KOPT-K1 (cell line): ENCODE results near the gene GOLGA8R.
"Not testable (repeated sequence)": the region's sequence is repeated elsewhere in the genome, so short reads cannot be mapped to it uniquely, and the experiment has no call there.

Experiments
- H3K27ac ChIP-seq: fragments of 200-600 bp; sonication (generic); 2 replicates; pipeline ENCODE4 v1.5.1; 2016; ENCODE audit warnings: antibody characterized with exemption, mild to moderate bottlenecking, low read depth, low read length; ENCODE audit not compliant: poor library complexity, severe bottlenecking
- H3K36me3 ChIP-seq: fragments of 200-600 bp; sonication (generic); 2 replicates; pipeline ENCODE4 v1.5.1; 2017; ENCODE audit warnings: antibody characterized with exemption, mild to moderate bottlenecking, low read length, moderate library complexity; ENCODE audit not compliant: insufficient read depth
- H3K9me3 ChIP-seq: fragments of 200-600 bp; sonication (generic); 2 replicates; pipeline ENCODE4 v1.5.1; 2017; ENCODE audit warnings: antibody characterized with exemption, low read length, mild to moderate bottlenecking; ENCODE audit not compliant: insufficient read depth, poor library complexity, severe bottlenecking

Gene GOLGA8R

GRCh38 chr15:30374862-30375261, 39.2 kb downstream of the GOLGA8R start:
- not testable (repeated sequence) for H3K27ac ChIP-seq, H3K9me3 ChIP-seq, H3K36me3 ChIP-seq

GRCh38 chr15:30368271-30368670, 45.8 kb downstream of the GOLGA8R start:
- H3K36me3 ChIP-seq, H3K27ac ChIP-seq, H3K9me3 ChIP-seq: not testable (repeated sequence)

DNA sequence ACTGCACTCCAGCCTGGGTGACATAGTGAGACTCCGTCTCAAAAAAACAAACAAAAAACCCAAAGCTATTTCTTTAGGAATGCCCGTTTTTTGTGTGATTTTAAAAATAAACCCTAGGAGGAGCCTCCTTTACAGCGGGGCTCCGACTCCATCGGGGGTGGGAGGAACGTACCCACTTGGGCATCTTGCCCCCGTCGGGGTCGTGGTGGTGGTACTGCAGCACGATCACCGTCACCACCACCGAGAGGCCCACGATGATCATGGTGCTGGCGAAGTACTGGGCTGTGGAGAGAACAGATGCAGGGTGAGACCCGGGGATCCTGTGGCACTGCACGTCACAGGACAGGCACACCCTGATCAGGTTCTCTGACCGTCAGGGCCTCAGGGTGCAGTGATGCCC, 46.8 kb downstream of the GOLGA8R start:
- not testable (repeated sequence) for H3K9me3 ChIP-seq, H3K27ac ChIP-seq, H3K36me3 ChIP-seq

DNA sequence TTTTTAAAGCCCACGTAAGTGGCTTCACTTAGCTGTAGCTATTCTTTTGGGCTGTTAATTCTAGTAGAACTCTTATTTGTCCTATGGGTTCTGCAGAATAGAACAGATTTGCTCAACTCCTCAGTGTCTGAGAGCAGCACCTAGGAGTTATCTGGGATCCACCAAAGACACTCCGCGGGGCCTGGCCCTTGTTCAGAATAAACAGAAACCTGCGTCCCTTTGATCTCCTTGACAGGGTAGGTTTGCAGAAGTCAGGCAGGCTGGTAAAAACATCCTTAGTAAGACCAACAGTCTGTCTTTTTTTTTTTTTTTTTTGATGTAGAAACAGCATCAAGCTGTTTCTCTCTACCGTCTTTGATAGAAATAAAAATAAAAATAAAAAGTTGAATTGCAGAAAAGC, 52.7 kb downstream of the GOLGA8R start:
- H3K9me3 ChIP-seq, H3K36me3 ChIP-seq, H3K27ac ChIP-seq: not testable (repeated sequence)

GRCh38 chr15:30360990-30361389, 53.1 kb downstream of the GOLGA8R start:
- H3K9me3 ChIP-seq, H3K36me3 ChIP-seq, H3K27ac ChIP-seq: not testable (repeated sequence)

DNA sequence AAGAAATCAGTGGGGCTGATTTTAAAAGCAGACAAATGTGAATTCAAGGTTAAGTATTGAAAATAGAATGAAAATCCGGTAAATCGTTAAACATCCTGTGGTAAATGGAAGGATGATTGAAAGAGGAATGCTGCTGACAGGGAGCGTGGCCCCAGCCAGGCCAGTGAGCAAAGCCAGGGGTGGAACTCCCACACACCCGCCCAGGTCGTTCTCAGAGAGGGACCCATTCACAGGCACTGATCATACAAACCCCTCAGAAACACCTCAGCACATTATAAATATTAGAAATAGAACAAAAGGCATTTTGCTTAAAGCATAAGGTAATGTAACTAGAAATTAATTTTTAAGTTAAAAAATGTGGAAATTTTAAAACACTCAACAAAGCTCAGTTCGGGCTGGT, 59.0 kb downstream of the GOLGA8R start:
- not testable (repeated sequence) for H3K27ac ChIP-seq, H3K36me3 ChIP-seq, H3K9me3 ChIP-seq
